IgD-negative memory B cell (primary cell): ENCODE results near the gene RER1. TPM values are rescaled to one million over a fixed set of nuclear protein-coding genes. Genes with fewer than 3 reads are reported as not detected.

Experiments used
- H3K27ac Mint-ChIP-seq, 3 donors: one replicate each; pipeline ENCODE4 v1.8.0; 2020 to 2022; ENCODE audit warnings: mild to moderate bottlenecking in 3 of 3, mixed read lengths in 3 of 3, moderate library complexity in 1 of 3
- H3K27me3 Mint-ChIP-seq: one replicate; pipeline ENCODE4 v1.8.0; 2021; ENCODE audit warnings: mixed read lengths
- H3K36me3 Mint-ChIP-seq: one replicate; pipeline ENCODE4 v1.8.0; 2020; ENCODE audit warnings: mild to moderate bottlenecking, mixed read lengths
- H3K4me1 Mint-ChIP-seq, 3 donors: one replicate each; pipeline ENCODE4 v1.8.0; 2020 to 2022; ENCODE audit warnings: mixed read lengths in 3 of 3, mild to moderate bottlenecking in 1 of 3
- H3K4me3 Mint-ChIP-seq, 4 donors: one replicate each; pipeline ENCODE4 v1.8.0; 2020 to 2022; ENCODE audit warnings: mild to moderate bottlenecking in 4 of 4, mixed read lengths in 4 of 4, moderate library complexity in 3 of 4
- H3K9me3 Mint-ChIP-seq, 3 donors: one replicate each; pipeline ENCODE4 v1.8.0; 2020 to 2021; ENCODE audit warnings: mixed read lengths in 3 of 3, mild to moderate bottlenecking in 1 of 3
- polyA plus RNA-seq: library from polyadenylated mRNA; unstranded; fragments of 300-500 nt; fragmentation: Illumina TruSeq; gene quantifications from one replicate; pipeline ENCODE4 v1.2.3, GENCODE V29; 2021

The RER1 gene
- polyA plus RNA-seq, 1 donor from 2014 or later: 141 TPM

DNA sequence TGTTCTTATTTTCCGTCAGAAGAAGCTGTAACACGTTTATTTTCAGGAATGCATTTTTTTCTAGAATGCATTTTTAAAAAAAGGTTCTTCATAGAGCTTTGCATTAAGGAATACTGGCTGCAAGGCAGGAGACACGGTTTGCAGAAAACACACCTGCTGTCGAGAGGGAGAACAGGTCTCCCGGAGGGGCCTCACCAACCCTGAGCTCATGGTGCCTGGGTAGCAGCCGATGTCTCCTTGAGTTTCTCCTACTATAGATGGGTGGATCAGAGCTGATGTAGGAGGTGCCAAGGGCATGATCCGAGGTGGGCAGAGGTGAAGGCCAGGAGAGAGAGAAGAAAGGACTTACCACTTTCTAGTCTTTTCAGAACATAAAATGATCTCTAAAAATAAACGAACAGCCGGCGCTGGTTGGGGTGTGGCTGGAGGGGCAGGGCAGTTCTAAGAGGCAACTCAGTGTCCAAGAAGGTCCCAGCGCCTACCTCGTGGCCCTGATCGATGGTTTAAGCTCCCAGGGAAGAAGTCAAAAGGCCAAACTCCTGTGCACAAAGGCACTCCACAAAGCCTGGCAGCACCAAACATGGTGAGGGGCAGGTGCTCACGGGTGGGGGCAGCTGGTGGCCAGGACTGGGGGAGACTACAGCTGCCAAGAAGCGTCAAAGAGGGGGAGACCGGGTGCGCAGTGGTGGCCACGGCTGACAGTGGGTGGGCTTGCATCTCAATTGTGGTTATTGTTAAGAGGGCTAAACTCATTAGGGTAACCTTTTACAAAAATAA is 12.5 kb upstream of the RER1 start:
- peaks cover 2% of the 10 kb centered on the region for H3K36me3 Mint-ChIP-seq
- H3K9me3 Mint-ChIP-seq: no peaks in the 10 kb centered on the region
- H3K4me1 Mint-ChIP-seq: peaks cover 7 to 18% (median 17%) of the 10 kb centered on the region in 3 donors
- H3K27ac Mint-ChIP-seq: peak overlapping the region in 1 of 3 donors; percentile 32
- H3K27me3 Mint-ChIP-seq: no peaks in the 10 kb centered on the region
- peak overlapping the region in 3 of 4 donors; percentile 52 to 88 (median 82) for H3K4me3 Mint-ChIP-seq

DNA sequence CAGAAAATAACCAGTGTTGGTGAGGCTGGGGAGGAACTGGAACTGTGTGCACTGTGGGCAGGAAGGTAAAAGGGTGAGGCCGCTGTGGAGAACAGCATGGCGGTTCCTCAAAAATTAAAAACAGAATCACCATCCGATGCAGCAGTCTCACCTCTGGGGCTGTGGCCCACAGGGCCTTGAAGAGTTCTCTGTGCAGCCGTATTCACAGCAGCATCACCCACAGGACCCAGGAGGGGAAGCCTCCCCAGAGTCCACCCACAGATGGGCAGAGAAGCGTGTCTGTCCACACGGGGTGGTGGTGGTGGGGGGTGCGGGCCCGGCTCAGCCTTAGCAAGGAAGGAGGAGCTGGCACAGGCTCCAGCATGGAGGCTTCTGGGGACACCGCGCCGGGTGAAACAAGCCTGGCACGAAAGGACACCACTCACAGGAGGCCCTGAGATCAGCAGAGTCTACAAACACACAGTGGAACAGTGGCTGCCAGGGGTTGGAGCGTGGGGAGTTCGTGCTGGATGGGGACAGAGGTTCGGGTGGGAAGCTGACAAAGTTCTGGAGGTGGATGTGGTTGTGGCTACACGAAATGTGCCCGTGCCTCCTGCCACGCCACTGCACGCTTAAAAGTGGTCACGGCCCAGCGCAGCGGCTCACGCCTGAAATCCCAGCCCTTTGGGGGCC is 11.8 kb upstream of the RER1 start:
- peak overlapping the region in 3 of 4 donors; percentile 52 to 88 (median 82) for H3K4me3 Mint-ChIP-seq
- peaks cover 2% of the 10 kb centered on the region for H3K36me3 Mint-ChIP-seq
- H3K4me1 Mint-ChIP-seq: peaks cover 7 to 17% (median 13%) of the 10 kb centered on the region in 3 donors
- peak overlapping the region in 1 of 3 donors; percentile 32 for H3K27ac Mint-ChIP-seq
- no peaks in the 10 kb centered on the region for H3K9me3 Mint-ChIP-seq
- no peaks in the 10 kb centered on the region for H3K27me3 Mint-ChIP-seq

DNA sequence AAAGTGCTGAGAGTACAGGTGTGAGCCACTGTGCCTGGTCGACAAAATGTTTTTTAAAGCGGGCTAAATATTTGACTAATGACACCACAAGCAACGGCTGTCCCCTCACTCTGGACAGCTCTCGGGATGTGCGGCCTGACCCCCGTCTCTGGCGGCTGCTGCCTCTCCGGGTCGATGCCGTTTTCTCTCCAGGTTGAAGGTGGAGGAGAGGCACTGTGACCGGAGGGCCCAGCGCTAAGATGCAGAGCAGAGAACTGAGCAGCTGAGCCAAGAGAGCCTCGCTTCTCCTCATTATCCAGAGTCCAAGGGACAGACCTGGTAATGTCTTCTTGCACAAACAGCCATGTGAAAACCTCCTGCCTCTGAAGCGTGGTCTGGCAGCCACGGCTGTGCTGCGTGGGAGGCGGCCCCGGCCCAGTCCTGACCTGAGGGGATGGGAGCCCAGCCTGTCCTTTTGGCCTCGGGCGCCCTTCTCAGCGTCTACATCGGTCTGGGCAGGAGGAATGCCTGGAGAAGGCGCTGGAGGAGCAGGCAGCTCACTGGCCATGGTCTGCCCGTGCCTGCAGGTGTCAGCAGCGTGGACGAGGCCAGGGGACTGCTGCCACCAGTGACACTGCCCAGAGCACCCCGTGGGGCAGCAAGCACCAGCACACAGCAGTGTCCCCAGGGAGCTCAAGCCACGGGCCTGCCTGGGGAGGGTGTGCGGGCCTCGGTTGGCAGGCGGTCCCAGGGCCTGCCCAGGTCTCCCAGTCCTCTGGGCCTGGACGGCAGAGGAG is 10.6 kb upstream of the RER1 start:
- Mint-ChIP-seq H3K4me3 (no peak overlapping the region), H3K27ac (peak overlapping the region in 1 of 3 donors; percentile 31)

DNA sequence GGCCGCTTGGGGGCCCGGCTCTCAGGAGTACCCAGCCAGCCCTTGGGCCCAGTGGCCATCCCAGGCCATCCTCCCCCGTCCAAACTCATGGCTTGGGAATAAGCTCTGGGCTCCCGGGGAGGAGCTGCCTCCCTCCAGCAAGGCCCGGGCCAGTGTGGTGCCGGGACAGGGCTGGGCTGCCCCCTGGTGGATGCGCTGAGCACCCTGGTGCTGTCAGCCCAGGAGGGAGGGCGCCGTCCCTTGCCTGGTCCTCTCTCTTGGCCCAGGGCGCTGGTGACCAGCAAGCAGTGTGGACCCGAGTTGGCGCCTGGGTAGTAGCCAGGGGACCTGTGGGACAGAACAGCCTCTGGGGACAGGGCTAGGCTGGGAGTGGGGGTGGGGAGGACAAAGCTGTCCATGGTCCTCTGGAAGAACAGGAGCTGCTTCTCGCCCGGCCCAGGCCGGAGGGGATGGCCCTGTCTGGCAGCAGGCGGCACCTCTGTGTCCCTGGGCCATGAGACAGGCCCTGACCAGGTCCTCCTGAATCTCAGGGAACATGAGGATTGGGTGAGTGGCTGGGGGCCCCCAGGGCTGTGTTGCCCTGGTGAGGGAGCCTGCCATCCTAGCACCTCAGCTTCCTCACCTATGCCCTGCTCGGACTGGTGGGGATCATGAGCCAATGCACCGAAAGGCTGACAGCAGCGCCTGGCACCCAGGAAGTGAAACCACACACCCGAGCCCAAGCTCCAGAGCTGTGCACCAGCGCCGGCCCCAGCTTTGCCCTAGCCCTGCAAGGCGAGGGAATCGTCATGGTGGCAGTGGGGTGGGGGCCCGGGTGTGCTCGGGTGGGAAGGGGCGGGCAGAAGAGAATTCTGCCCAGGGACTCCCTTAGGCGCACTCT is 9.7 kb upstream of the RER1 start:
- Mint-ChIP-seq H3K4me1 (peaks cover 7 to 17% (median 11%) of the 10 kb centered on the region in 3 donors), H3K27me3 (no peaks in the 10 kb centered on the region), H3K36me3 (peaks cover 2% of the 10 kb centered on the region), H3K4me3 (peak overlapping the region in 1 of 4 donors; percentile 39), H3K27ac (no peak overlapping the region), H3K9me3 (no peaks in the 10 kb centered on the region)

More for the DNA sequence above, 10.6 kb upstream of the RER1 start:
- Mint-ChIP-seq H3K4me1 (peaks cover 7 to 17% (median 11%) of the 10 kb centered on the region in 3 donors), H3K27me3 (no peaks in the 10 kb centered on the region), H3K36me3 (peaks cover 2% of the 10 kb centered on the region), H3K9me3 (no peaks in the 10 kb centered on the region)

DNA sequence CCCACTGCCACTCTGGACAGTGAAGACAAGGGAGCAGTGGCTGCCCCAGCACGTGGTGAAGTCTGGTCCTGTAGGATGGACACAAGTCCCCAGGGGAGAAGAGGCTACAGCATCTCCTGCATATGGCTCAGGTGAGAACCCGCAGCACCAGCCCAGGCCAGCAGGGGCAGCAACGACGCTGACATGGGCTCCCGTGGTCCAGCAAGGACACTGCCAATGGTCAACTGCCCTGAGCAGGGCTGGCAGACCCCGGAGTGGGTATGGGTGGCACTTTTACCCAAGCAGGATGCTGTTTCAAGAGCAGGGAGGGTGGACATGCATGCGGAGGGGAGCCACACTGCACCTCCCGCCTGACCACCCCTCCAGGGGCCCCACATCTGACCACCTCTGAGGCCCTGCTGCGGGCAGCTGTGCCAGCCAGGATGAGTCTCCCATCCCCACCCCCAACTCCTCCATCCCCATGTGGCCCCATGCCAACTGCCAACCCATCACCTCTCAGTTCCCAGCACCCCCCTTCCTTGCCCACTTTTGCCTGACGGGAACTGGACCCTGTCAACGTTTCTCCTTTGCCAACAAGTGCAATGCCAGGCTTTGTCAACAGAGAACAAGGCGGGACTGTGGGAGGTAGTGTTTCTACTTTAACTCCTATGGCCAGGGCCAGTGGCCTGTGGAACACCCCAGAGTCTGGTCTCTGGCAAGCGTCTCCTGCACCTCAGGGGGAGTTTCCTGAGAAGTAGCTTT is 8.8 kb upstream of the RER1 start:
- Mint-ChIP-seq H3K27ac (no peak overlapping the region), H3K4me3 (no peak overlapping the region), H3K27me3 (no peaks in the 10 kb centered on the region), H3K9me3 (no peaks in the 10 kb centered on the region), H3K36me3 (peaks cover 2% of the 10 kb centered on the region), H3K4me1 (peaks cover 9 to 17% (median 14%) of the 10 kb centered on the region in 3 donors)

DNA sequence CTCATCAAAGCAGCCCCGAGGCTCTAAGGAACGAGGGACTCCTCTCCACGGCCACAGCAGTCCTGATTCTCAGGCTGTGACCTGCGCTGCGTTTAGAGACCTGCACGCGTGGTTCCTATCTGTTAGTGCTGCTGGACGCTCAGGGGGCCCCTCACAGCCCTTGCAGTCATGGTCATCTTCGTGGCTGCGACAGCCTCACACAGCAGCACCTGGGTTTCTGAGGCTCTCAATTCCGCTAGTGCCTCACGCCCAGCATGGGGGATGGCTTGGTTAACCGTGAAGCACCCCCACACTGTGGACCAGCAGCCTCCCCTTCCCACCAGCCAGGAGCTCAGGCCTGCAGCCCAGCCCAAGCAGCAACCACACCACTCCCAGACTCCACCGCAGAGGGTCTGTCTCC is 8.1 kb upstream of the RER1 start:
- no peaks in the 10 kb centered on the region for H3K9me3 Mint-ChIP-seq
- H3K4me1 Mint-ChIP-seq: peaks cover 13 to 23% (median 14%) of the 10 kb centered on the region in 3 donors
- H3K27me3 Mint-ChIP-seq: no peaks in the 10 kb centered on the region
- H3K27ac Mint-ChIP-seq: no peak overlapping the region
- peaks cover 2% of the 10 kb centered on the region for H3K36me3 Mint-ChIP-seq
- H3K4me3 Mint-ChIP-seq: peak overlapping the region in 1 of 4 donors; percentile 72

DNA sequence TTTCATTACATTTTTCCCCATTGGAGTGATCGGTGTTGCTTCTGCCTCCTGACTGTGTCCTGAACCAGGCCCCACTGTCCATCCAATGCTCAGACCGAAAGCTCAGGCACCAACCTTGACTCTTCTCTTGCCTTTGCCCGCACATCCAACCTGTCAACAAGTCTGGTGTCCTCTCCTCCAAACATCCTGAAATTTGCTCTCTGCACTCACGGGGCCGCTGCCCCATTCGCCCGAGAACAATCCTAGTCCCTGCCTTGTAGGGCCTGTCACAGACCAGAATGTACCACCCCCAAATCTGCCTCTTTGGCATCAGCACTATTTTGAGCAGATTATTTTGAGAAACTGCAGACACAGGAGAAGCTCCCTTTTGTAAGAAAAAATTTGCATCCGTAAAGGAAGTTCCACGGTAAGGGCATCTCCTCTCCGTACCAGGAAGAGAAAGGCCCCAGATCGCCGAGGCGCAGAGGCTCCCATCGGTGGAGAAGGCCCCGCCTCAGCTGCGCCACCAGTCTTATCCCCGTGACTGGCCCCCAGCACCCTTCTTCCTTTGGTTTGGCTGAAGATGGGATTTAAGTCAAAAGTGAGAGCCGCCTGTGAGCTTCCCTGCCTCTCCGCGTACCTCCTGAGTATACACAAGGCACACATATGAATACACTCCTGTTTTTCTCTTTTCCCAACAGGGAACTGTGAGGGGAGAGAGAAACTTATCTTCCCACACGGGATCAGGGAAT is 7.3 kb upstream of the RER1 start:
- Mint-ChIP-seq H3K36me3 (peaks cover 2% of the 10 kb centered on the region), H3K9me3 (no peaks in the 10 kb centered on the region), H3K4me3 (peak overlapping the region in 1 of 4 donors; percentile 72), H3K27ac (peak overlapping the region in 1 of 3 donors; percentile 64), H3K27me3 (no peaks in the 10 kb centered on the region), H3K4me1 (peaks cover 9 to 18% (median 12%) of the 10 kb centered on the region in 3 donors)

DNA sequence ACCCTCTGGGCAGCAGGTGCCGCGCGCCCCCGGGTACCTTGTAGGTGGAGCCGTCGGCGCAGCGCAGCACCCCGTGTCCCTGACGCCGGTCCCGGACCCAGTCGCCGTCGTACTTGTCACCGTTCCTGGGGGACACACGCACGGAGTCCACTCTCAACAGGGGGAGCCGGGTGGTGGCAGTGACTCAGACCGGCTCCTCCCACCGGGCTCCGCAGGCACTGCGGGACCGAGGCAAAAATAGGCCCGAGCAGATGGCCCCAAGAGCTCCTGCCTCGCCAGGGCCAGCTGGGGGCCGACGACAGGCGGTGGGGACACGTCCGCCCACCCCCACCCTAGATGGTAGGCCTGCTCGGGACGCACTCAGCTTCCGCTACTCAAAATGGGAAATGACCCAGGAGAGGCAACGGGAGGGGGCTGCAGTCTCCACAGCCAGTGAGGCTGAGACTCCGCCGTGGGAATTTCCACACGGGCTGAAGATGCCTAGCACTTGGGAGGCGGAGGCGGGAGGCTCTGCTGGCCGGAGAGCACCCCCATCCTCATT is 6.6 kb upstream of the RER1 start:
- H3K4me1 Mint-ChIP-seq: peaks cover 4 to 10% (median 8%) of the 10 kb centered on the region in 3 donors

DNA sequence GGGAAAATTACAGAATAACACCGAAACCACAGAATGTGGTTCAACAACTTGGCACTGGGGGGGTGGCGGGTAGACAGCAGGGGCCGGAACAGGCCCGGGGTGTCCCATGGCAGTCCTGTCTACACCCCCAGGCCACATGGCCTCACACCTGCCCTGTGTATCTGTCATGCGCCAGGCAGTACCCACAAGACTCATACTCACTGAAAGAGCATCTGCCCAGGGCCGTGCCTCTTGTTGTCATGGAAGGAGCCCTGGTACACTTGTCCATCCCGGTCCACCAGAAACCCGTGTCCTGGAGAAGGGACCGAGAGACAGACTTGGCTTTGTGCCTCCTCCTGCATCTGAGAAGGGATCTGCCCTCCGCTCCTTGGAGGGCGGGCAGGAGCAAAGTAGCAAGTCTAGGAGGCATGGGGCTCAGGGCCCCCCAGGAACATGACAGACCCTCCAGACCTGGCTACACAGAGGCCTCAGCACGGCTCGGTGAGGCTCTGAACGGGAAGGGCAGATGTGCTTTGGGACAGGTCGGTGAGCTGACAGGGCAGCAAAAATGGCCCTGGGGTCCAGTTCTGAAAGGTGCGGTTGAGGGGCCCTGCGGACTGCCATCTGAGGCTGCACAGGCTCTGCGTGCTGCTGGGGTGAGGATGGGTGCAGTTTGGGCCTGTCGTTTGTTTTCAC is 5.9 kb upstream of the RER1 start:
- no peaks in the 10 kb centered on the region for H3K27me3 Mint-ChIP-seq
- peaks cover 4 to 8% (median 7%) of the 10 kb centered on the region in 3 donors for H3K4me1 Mint-ChIP-seq
- H3K27ac Mint-ChIP-seq: peak overlapping the region in 1 of 3 donors; percentile 77
- H3K36me3 Mint-ChIP-seq: peaks cover 2% of the 10 kb centered on the region
- no peaks in the 10 kb centered on the region for H3K9me3 Mint-ChIP-seq
- H3K4me3 Mint-ChIP-seq: peak overlapping the region in 1 of 4 donors; percentile 68

More for the DNA sequence above, 6.6 kb upstream of the RER1 start:
- Mint-ChIP-seq H3K36me3 (peaks cover 2% of the 10 kb centered on the region), H3K9me3 (no peaks in the 10 kb centered on the region), H3K4me3 (no peak overlapping the region), H3K27me3 (no peaks in the 10 kb centered on the region), H3K27ac (no peak overlapping the region)

DNA sequence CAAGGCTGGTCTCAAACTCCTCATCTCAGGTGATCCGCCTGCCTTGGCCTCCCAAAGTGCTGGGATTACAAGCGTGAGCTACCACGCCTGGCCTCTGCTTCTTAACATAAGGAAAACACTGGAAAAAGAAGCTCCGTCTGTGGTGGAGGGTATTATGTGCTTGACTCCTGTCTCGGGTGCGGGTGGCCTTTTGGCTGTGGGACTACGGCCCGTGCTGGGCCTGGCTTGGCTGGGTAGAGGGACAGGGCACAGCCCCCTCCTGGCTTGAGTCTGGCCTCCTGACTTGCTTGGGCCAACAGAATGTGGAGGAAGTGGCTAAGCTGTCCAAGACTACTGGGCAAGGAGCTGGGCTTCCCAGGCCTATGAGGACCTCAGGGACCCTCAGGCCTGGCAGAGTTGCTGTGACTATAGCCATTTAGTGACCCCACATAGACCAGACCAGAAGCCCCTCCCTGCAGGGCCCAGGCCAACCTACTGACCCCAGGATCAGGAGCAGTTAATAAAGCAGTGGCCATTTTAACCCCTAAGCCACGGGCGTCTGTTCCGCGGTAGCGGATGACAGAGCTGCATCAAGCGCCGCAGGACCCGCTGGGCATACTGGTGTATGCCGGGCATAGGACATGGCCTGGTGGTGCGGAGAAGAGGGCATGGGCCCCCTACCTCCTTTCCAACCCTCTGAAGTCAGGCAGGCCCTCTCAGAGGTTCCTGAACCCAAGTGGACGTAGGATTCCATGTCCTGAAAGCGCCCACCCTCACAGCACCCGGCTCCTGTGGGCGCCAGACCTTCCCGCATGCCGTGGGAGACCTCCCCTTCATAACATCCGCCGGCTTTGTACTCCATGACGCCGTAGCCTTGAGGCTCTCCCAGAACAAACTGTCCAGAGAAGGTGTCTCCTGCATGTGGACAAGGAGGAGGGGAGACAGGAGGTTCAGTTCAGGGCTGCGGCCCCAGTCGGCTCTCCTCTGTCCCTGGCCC is 4.7 kb upstream of the RER1 start:
- H3K27ac Mint-ChIP-seq: peak overlapping the region in 2 of 3 donors; percentile 56 to 94
- no peaks in the 10 kb centered on the region for H3K9me3 Mint-ChIP-seq
- H3K36me3 Mint-ChIP-seq: peaks cover 2% of the 10 kb centered on the region
- peaks cover 4 to 8% (median 5%) of the 10 kb centered on the region in 3 donors for H3K4me1 Mint-ChIP-seq
- H3K27me3 Mint-ChIP-seq: no peaks in the 10 kb centered on the region
- peak overlapping the region in 2 of 4 donors; percentile 68 to 83 for H3K4me3 Mint-ChIP-seq

DNA sequence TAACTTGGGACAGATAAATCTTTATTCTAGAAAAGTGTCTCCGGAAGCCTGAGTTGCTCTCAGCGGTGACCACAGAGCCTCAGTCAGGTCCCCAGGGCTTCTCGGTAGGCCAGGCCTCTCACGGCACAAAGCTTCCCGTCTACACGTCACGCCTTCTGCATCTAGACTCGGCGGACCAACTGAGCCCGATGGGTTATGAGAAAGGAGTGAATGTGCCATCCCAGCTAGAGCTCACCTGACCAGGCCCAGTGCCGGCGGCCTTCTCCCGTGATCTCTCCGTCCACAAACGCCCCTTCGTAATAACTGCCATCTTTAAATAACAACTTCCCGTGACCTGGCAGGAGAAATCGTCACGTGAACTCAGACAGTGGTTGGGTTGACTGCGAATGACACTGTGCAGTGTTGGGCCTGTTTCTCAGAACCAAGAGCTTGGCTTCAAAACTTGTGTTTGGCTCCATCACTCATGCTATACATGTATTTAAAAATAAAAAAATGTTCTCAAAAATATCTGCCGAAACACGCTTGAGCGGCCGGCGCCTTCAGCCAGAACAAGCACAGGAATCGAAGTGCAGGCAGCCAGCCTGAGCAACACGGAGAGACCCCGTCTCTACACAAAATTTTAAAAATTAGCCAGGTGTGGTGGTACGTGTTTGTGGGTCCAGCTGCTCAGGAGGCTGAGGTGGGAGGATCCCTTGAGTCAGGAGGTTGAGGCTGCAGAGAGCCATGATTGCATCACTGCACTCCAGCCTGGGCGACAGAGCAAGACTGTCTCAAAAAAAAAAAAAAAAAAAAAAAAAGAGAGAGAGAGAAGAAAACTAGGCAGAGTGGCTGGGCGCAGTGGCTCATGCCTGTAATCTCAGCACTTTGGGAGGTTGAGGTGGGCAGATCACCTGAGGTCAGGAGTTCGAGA is 3.4 kb upstream of the RER1 start:
- Mint-ChIP-seq H3K27me3 (no peaks in the 10 kb centered on the region), H3K9me3 (no peaks in the 10 kb centered on the region), H3K4me3 (peak overlapping the region; percentile 83 to 95 (median 93)), H3K4me1 (peaks cover 13 to 17% (median 14%) of the 10 kb centered on the region in 3 donors), H3K36me3 (peaks cover 2% of the 10 kb centered on the region), H3K27ac (peak overlapping the region; percentile 90 to 96 (median 94))
